ENCODE data around the gene PCDHGC5.

- TF ChIP-seq CTCF (conservative IDR thresholded peaks at IDR 0.05; ENCODE audit: low read depth, low read length) (no peak), EZH2phosphoT487 (IDR thresholded peaks at IDR 0.05; ENCODE audit: borderline replicate concordance, low read length) (no peak)
Observed at GRCh38 chr5:141529002-141529401, 40.1 kb downstream of the PCDHGC5 start.
